Activated T-cell treated with anti-CD3 and anti-CD28 coated beads, Interleukin-2, amount 50 U/mL, for 24 hours (primary cell): ENCODE data around the gene BIRC3.
"Not testable (repeated sequence)": the region's sequence is repeated elsewhere in the genome, so short reads cannot be mapped to it uniquely, and the experiment has no call there.

ENCODE experiments used
- DNase-seq: peaks from one replicate; pipeline ENCODE4 v3.0.0-alpha.2; 2020
- H3K27ac Mint-ChIP-seq: 2 replicates; pipeline ENCODE4 v1.8.0; 2020; ENCODE audit warnings: mild to moderate bottlenecking, mixed read lengths
- H3K27me3 Mint-ChIP-seq: 2 replicates; pipeline ENCODE4 v1.8.0; 2020; ENCODE audit warnings: mixed read lengths
- H3K36me3 Mint-ChIP-seq: 2 replicates; pipeline ENCODE4 v1.8.0; 2020; ENCODE audit warnings: low read depth, mixed read lengths
- H3K4me1 Mint-ChIP-seq: 2 replicates; pipeline ENCODE4 v1.8.0; 2020; ENCODE audit warnings: low read depth, mixed read lengths
- H3K4me3 Mint-ChIP-seq: 2 replicates; pipeline ENCODE4 v1.8.0; 2020; ENCODE audit warnings: mild to moderate bottlenecking, moderate library complexity, mixed read lengths
- H3K9me3 Mint-ChIP-seq: 2 replicates; pipeline ENCODE4 v1.8.0; 2020; ENCODE audit warnings: mixed read lengths

Gene BIRC3

DNA sequence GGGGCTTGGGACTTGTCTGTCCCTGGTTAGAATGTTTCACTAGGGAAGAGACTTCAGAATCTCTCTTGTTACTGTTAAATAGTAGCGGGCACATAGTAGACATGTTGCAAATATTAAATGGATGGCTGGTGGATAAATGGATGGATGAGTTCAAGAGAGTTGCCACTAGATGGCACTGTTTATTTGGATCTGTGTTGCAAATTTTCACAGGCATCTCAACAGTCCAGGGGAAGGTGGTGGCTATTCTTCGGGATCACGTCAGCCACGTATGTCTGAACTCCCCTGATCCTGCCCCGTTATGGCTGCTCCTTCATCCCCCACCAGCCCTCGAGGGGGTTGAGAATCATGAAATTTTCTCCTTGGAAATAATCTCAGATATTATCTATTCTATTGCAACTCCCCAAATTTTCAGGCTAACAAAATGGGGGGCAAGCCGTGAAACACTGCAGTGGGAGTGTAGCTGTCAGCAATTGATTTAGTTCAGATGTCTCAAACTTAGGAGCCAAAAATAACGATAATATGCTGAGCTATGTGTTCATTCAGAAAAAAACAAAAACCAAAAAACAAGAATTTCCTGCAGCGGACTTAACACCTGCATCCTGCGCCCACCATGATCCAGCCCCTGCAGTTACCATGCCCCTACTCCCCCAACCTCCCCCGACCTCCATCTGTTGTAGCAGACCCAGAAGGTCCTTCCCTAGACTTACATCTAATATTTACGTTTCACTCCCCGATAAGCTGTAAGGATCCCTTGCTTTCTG is 29.1 kb upstream of the BIRC3 start:
- no peaks in the 10 kb centered on the region for H3K27me3 Mint-ChIP-seq
- peak; percentile 50 for DNase-seq

DNA sequence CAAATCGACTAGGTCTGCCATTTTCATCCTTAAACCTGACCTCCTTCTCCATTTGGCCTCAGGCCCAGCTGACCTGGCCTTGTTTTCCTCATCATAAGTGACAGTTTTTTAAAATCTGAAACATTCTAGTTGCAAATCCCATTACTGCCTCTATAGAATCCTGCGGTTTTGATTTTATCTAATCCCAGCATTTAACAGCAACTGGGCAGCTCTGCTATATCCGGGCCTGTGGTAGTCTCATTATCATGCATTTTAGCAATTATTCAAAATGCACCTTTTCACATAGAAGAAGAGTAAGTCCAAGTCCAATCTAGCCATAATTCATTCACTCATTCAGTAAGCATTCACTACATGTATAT is 28.6 kb upstream of the BIRC3 start:
- Mint-ChIP-seq H3K36me3 (no peaks in the 10 kb centered on the region), H3K27me3 (no peaks in the 10 kb centered on the region), H3K9me3 (no peaks in the 10 kb centered on the region), H3K4me1 (peaks cover 24% of the 10 kb centered on the region), H3K27ac (no peak overlapping the region), H3K4me3 (no peak overlapping the region)
- DNase-seq, result no peak

More for the DNA sequence above, 29.1 kb upstream of the BIRC3 start:
- peak overlapping the region; percentile 34 for H3K27ac Mint-ChIP-seq
- no peaks in the 10 kb centered on the region for H3K36me3 Mint-ChIP-seq
- H3K4me1 Mint-ChIP-seq, result peaks cover 21% of the 10 kb centered on the region
- peak overlapping the region; percentile 40 for H3K4me3 Mint-ChIP-seq
- no peaks in the 10 kb centered on the region for H3K9me3 Mint-ChIP-seq

DNA sequence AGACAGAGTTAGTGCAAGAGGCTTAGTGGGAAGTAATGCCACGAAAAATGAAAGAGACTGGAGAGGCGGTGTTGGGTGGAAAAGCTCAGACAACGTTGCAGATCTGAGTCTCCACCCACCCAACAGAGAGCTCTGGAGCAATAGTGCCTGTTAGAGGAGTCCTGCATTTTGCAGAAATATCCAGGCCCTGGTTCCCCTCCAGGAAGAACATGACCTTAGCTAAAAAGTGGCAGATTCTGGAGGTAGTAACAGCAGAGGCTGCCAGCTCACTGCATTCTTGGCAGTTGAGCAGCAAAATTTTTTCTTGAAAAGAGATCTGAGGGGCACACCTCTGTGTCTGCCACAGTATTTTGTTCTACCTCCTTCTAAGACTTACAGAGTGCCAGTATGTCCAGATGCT is 27.7 kb upstream of the BIRC3 start:
- DNase-seq, result no peak
- Mint-ChIP-seq H3K36me3 (no peaks in the 10 kb centered on the region), H3K4me1 (peaks cover 33% of the 10 kb centered on the region), H3K9me3 (no peaks in the 10 kb centered on the region), H3K27ac (no peak overlapping the region), H3K27me3 (no peaks in the 10 kb centered on the region), H3K4me3 (no peak overlapping the region)

DNA sequence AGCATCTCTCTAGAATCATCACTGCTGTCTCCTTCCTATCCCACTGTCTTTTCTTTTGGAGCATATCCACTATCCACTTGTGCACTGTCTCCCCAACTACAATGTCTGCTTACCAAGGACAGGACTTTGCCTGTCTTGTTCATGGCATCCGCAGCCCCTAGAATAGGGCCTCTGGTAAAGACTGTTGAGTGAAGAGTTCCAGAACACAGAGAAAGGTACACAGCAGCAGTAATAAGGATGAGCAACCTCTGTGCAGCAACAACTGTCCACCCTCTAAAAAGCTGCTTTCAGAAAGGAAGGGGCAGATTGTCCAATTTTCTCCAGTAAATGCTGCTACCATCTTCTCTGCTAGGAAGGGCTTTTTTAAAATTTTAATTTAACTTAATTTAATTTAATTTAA is 25.5 kb upstream of the BIRC3 start:
- Mint-ChIP-seq H3K36me3 (no peaks in the 10 kb centered on the region), H3K4me3 (no peak overlapping the region), H3K9me3 (no peaks in the 10 kb centered on the region), H3K27ac (no peak overlapping the region), H3K27me3 (no peaks in the 10 kb centered on the region), H3K4me1 (peaks cover 45% of the 10 kb centered on the region)
- DNase-seq, result no peak

DNA sequence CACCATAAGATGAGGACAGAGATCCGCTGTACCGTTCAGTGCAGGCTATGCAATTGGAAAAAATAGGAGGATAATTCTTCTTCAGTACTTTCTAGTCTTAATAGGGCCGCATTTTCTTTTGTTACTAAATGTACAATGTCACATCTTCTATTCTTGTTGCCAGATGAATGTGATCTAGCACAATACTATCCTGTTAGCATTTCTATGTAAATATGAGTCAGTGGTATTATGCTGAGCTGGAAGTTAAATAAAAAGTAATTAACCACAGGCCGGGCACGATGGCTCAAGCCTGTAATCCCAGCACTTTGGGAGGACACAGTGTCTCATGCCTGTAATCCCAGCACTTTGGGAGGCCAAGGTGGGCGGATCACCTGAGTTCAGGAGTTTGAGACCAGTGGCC is 24.4 kb upstream of the BIRC3 start:
- H3K4me3 Mint-ChIP-seq, result peak overlapping the region; percentile 43
- H3K27me3 Mint-ChIP-seq, result no peaks in the 10 kb centered on the region
- H3K27ac Mint-ChIP-seq, result peak overlapping the region; percentile 41
- peaks cover 42% of the 10 kb centered on the region for H3K4me1 Mint-ChIP-seq
- DNase-seq, result no peak
- no peaks in the 10 kb centered on the region for H3K36me3 Mint-ChIP-seq
- no peaks in the 10 kb centered on the region for H3K9me3 Mint-ChIP-seq

DNA sequence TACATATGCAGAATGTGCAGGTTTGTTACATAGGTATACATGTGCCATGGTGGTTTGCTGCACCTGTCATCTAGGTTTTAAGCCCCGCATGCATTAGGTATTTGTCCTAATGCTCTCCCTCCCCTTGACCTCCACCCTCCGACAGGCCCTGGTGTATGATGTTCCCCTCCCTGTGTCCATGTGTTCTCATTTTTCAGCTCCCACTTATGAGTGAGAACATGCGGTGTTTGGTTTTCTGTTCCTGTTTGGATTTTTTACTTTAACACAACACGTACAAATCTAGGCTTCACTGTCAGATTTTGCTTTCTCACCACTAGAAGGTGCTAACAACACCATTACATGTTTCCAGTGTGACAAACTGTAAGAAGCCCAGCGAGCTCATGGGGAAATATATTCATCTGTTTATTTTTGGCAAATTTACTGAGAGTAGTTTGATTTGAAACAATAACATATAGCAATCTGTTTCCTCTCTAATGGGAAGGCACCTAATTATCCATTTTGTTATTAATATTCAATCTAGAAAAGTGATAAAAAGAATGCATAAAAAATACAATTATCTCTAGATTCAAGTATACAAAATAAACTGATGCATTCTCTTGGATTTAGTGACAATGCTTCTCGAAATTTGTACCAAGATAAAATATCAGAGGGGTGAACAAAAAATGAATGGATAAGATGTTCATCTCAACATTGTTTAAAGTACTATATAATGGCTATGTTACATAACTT is 23.2 kb upstream of the BIRC3 start:
- Mint-ChIP-seq H3K9me3 (no peaks in the 10 kb centered on the region), H3K4me3 (peak overlapping the region; percentile 82), H3K27ac (peak overlapping the region; percentile 95), H3K4me1 (peaks cover 33% of the 10 kb centered on the region), H3K36me3 (no peaks in the 10 kb centered on the region), H3K27me3 (no peaks in the 10 kb centered on the region)
- peak; percentile 50 for DNase-seq

DNA sequence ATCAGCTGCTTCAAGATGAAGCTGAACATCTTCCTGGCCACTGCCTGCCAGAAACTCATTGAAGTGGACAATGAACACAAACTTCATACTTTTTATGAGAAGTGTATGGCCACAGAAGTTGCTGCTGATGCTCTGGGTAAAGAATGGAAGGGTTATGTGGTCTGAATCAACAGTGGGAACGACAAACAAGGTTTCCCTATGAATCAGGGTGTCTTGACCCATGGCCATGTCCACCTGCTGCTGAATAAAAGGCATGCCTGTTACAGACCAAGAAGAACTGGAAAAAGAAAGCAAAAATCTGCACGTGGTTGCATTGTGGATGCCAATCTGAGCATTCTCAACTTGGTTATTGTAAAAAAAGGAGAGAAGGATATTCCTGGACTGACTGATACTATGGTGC is 22.2 kb upstream of the BIRC3 start:
- no peaks in the 10 kb centered on the region for H3K36me3 Mint-ChIP-seq
- H3K4me1 Mint-ChIP-seq, result peaks cover 34% of the 10 kb centered on the region
- peak overlapping the region; percentile 84 for H3K27ac Mint-ChIP-seq
- no peaks in the 10 kb centered on the region for H3K9me3 Mint-ChIP-seq
- no peak for DNase-seq
- H3K27me3 Mint-ChIP-seq, result no peaks in the 10 kb centered on the region
- H3K4me3 Mint-ChIP-seq, result peak overlapping the region; percentile 46

DNA sequence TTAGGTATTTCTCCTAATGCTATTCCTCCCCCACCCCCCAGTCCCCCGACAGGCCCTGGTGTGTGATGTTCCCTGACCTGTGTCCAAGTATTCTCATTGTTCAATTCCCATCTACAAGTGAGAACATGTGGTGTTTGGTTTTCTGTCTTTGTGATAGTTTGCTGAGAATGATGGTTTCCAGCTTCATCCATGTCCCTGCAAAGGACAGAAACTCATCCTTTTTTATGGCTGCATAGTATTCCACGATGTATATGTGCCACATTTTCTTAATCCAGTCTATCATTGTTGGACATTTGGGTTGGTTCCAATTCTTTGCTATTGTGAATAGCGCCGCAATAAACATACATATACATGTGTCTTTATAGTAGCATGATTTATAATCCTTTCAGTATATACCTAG is 20.5 kb upstream of the BIRC3 start:
- not testable (repeated sequence) for H3K27ac Mint-ChIP-seq, H3K4me3 Mint-ChIP-seq, H3K9me3 Mint-ChIP-seq, DNase-seq, H3K36me3 Mint-ChIP-seq, H3K27me3 Mint-ChIP-seq
- H3K4me1 Mint-ChIP-seq, result peaks cover 51% of the 10 kb centered on the region

DNA sequence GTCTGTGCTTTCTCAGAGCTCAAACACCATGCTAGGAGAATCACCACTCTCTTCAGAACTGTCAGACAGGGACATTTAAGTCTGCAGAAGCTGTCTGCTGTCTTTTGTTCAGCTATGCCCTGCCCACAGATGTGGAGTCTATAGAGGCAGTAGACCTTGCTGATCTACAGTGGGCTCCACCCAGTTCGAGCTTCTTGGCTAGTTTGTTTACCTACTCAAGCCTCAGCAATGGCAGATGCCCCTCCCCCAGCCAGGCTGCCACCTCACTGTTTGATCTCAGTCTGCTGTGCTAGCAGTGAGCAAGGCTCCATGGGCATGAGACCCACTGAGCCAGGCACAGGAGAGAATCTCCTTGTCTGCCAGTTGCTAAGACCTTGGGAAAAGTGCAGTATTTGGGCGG is 16.4 kb upstream of the BIRC3 start:
- H3K27ac Mint-ChIP-seq, DNase-seq, H3K27me3 Mint-ChIP-seq, H3K36me3 Mint-ChIP-seq, H3K4me3 Mint-ChIP-seq: not testable (repeated sequence)
- Mint-ChIP-seq H3K4me1 (peaks cover 58% of the 10 kb centered on the region), H3K9me3 (peaks cover 19% of the 10 kb centered on the region)

DNA sequence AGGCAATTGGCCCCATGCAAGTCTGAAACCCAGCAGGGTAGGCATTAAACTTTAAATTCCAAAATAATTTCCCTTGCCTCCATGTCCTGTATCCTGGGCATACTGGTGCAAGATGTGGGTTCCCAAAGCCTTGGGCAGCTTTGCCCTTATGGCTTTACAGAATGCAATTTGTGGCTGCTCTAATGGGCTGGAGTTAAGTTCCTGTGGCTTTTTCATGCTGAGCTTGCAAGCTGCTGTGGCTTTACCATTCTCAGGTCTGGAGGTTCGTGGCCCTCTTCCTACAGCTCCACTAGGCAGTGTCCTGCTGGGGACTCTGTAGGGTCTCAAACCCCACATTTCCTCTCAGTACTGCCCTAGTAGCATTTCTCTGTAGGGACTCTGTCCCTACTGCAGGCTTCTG is 15.0 kb upstream of the BIRC3 start:
- Mint-ChIP-seq H3K9me3 (peaks cover 19% of the 10 kb centered on the region), H3K27me3 (no peaks in the 10 kb centered on the region), H3K4me1 (peaks cover 71% of the 10 kb centered on the region), H3K4me3 (no peak overlapping the region), H3K27ac (no peak overlapping the region), H3K36me3 (peaks cover 8% of the 10 kb centered on the region)
- no peak for DNase-seq

DNA sequence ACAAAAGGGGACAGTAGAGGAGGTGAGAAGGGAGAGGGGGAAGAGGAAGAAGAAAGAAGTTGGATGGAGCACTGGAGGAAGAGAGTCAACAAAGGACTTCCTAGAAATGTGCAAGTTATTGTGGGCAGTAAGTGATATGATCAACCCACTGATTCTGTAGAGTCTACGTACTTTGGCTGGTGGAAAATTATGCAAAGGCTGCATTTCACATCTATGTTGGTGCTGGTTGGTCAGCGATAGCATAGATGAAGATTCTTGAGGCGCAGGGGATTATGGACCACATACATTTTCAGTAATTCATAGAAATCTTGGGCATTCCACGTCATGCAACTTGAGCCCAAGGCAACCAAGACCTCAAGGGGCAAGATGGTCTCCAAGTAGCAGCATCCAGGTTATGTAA is 12.6 kb upstream of the BIRC3 start:
- no peak overlapping the region for H3K4me3 Mint-ChIP-seq
- H3K27me3 Mint-ChIP-seq, result no peaks in the 10 kb centered on the region
- peak overlapping the region; percentile 60 for H3K27ac Mint-ChIP-seq
- H3K4me1 Mint-ChIP-seq, result peaks cover 77% of the 10 kb centered on the region
- peaks cover 19% of the 10 kb centered on the region for H3K9me3 Mint-ChIP-seq
- H3K36me3 Mint-ChIP-seq, result peaks cover 8% of the 10 kb centered on the region
- DNase-seq, result no peak

DNA sequence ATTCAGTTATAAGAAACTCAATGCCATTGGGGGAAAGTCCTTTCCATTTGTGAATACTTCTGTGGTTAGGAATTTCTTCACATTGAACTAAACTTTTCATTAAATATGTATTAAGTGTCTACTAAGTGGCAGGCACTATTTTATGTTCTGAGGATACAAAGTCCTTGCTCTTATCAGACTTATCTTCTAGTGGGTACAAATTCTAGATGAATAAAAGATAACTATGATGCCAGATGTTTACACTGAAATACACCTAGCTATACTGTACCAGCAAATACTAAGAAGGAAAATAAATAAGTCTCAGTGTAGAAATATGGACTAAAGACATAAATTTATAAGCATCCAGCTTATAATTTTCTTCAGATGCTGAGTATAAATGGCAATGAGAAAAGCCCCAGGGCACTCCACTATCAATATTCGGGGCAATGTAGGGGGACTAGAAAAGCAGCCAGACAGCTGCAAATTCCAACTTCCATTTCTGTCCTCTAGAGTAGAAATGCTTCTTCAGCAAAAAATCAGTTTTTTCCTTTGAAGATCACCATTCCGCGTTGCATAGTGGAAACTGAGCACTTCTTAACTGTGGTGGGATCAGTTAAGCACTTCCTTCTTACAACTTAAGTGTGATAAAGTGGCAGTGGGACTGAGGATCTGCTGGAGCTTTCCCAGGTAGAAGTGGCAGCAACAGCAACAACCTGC is 11.8 kb upstream of the BIRC3 start:
- DNase-seq, result no peak

DNA sequence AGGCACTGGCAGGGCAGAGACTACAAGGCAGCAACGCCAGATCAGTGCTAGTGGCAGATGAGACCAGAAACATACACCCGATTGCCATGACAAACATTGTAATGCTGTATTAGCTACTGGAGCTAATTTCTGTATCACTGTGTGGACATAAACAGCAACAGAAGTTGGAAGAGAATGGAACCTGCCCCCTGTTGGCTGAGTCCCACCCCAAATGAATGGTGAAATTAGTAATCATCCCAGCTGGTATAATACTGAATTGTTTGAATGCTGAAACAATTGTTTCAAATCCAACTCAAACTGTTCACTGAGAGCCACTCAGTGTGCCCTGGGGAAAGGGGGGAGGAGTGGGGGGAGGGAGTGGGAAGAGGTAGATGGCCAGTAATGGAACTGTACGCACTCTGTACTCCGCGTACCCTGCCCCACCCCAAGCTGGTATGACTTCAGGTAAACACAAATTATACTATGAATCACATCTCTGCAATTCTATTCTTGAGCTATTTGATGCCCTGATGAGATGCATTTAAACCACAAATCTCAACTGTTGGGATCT is 11.2 kb upstream of the BIRC3 start:
- Mint-ChIP-seq H3K4me3 (peak overlapping the region; percentile 40), H3K4me1 (peaks cover 66% of the 10 kb centered on the region), H3K27ac (peak overlapping the region; percentile 86), H3K36me3 (peaks cover 8% of the 10 kb centered on the region), H3K9me3 (peaks cover 19% of the 10 kb centered on the region), H3K27me3 (no peaks in the 10 kb centered on the region)
- no peak for DNase-seq

More for the DNA sequence above, 11.8 kb upstream of the BIRC3 start:
- peaks cover 8% of the 10 kb centered on the region for H3K36me3 Mint-ChIP-seq
- H3K4me3 Mint-ChIP-seq, result peak overlapping the region; percentile 1
- peak overlapping the region; percentile 50 for H3K27ac Mint-ChIP-seq
- no peaks in the 10 kb centered on the region for H3K27me3 Mint-ChIP-seq
- H3K9me3 Mint-ChIP-seq, result peaks cover 19% of the 10 kb centered on the region
- peaks cover 70% of the 10 kb centered on the region for H3K4me1 Mint-ChIP-seq

DNA sequence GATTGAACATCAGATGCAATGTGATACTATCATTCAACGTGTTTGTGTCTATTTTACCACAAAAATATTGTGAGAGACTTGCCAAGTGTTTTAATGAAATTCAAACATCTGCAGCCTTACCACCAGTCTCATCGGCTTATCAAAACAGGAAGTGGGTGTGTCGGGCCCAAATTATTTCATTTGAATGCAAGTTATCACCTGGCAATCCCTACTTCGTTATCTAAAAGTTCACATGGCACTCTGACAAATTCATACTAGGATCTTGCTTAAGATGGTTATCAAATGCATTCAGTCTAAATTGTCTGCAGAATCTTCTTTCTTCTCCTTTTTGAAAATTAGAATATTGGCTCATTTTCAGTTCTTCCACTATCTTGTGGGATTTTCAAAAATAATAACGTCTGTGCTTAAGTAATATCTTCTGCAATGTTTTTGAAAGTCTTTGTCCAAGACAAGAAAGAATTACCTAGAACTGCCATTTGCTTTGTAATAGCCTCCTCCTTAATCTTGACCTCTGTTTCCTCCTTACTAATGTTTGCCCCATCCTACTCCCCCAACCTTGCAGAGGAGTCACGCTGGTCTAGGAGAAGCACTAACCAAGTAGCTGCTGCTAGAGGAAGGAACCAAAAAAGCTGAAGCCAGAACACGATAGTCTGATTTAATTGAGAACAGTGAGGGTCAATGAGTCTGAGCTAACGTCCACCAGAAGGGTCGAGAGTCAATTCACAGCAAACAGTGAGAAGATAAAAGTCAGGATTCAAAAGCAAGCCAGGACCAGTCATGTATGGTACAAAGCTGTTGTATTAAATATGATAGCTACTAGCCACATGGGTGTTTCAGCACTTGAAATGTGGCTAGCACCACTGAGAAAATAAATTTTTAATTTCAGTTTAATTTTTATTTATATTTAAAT is 10.2 kb upstream of the BIRC3 start:
- H3K4me1 Mint-ChIP-seq, result peaks cover 62% of the 10 kb centered on the region
- H3K36me3 Mint-ChIP-seq, result peaks cover 4% of the 10 kb centered on the region
- H3K9me3 Mint-ChIP-seq, result peaks cover 13% of the 10 kb centered on the region
- peak overlapping the region; percentile 86 for H3K27ac Mint-ChIP-seq
- H3K4me3 Mint-ChIP-seq, result peak overlapping the region; percentile 40
- no peaks in the 10 kb centered on the region for H3K27me3 Mint-ChIP-seq
- DNase-seq, result no peak
